MV-4-11 (cell line): ENCODE measurements around the gene SS18L1.

Source experiments
- DNase-seq: peaks from one replicate; lab custom pipeline; 2025; lab: John Stamatoyannopoulos, UW

Gene SS18L1

GRCh38 chr20:62226707-62227590, 83.4 kb downstream of the SS18L1 start:
- DNase-seq = no peak

- no peak for DNase-seq
Measured at GRCh38 chr20:62227591-62227976, 84.0 kb downstream of the SS18L1 start.

GRCh38 chr20:62227977-62228958, 84.7 kb downstream of the SS18L1 start:
- DNase-seq = no peak

GRCh38 chr20:62228982-62229545, 85.5 kb downstream of the SS18L1 start:
- DNase-seq = no peak

- DNase-seq = no peak
Measured at GRCh38 chr20:62229667-62230066, 86.1 kb downstream of the SS18L1 start.

- no peak for DNase-seq
Measured at GRCh38 chr20:62230276-62230675, 86.7 kb downstream of the SS18L1 start.

- DNase-seq = no peak
Measured at GRCh38 chr20:62230696-62231095, 87.1 kb downstream of the SS18L1 start.

- DNase-seq = no peak
Measured at GRCh38 chr20:62231292-62231691, 87.7 kb downstream of the SS18L1 start.
